ENCODE results near the gene SPEF1. TPM values are rescaled to one million over a fixed set of nuclear protein-coding genes. Genes with fewer than 3 reads are reported as not detected.
A peak's percentile ranks its signal among the peaks of the same experiment; 100 is the strongest.

Gene SPEF1
- total RNA-seq, 4 donors from 2014 or later = 0.19 TPM; not detected in 3

DNA sequence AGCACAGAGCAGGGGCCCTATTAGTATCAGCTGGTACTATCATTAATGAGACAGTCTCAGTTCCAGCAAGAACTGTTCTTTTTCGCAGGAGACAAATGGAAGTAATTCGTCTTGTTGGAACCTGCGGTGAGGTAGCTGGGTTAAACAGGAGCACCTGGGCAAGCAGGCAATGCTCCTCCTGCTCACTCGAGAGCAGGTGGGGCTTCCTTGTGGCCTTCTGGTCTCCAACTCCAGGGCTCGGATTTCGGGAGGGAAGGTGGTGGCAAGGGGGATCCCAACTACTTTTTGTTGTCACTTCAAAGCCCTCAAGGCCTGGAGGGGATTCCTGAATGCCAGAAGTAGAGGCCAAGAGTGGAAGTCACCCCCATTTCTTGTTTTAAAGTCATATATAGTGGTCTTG is 1.3 kb upstream of the SPEF1 start:
- no peaks in the 10 kb centered on the region for H3K9me3 ChIP-seq
- intact Hi-C loops (cut with DNase I) = loop anchor here (5.0 kb wide), 1 partner anchor 40 kb away; the partner anchor contains the start of gene AP5S1
- peaks cover 55 to 80% (median 55%) of the 10 kb centered on the region in 3 donors for H3K4me1 ChIP-seq
- H3K27ac ChIP-seq = peak overlapping the region; percentile 35 to 91 (median 68)
- peaks cover 0 to 11% (median 0%) of the 10 kb centered on the region in 3 donors for H3K36me3 ChIP-seq
- no peak for TF ChIP-seq POLR2A (IDR thresholded peaks at IDR 0.05)
- TF ChIP-seq, protein P1, sequence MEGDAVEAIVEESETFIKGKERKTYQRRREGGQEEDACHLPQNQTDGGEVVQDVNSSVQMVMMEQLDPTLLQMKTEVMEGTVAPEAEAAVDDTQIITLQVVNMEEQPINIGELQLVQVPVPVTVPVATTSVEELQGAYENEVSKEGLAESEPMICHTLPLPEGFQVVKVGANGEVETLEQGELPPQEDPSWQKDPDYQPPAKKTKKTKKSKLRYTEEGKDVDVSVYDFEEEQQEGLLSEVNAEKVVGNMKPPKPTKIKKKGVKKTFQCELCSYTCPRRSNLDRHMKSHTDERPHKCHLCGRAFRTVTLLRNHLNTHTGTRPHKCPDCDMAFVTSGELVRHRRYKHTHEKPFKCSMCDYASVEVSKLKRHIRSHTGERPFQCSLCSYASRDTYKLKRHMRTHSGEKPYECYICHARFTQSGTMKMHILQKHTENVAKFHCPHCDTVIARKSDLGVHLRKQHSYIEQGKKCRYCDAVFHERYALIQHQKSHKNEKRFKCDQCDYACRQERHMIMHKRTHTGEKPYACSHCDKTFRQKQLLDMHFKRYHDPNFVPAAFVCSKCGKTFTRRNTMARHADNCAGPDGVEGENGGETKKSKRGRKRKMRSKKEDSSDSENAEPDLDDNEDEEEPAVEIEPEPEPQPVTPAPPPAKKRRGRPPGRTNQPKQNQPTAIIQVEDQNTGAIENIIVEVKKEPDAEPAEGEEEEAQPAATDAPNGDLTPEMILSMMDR (IDR thresholded peaks at IDR 0.05) = no peak
- H3K27me3 ChIP-seq = no peaks in the 10 kb centered on the region
- no peak overlapping the region for H3K4me3 ChIP-seq
- DNase-seq = no peak
- WGBS, 2 donors = 56 to 65% methylated on average over 4 to 5 of the region's 6 CpGs

GRCh38 chr20:3778976-3779375 is 2.3 kb downstream of the SPEF1 start:
- Histone ChIP-seq H3K9me3 (no peaks in the 10 kb centered on the region), H3K4me1 (peaks cover 34 to 56% (median 38%) of the 10 kb centered on the region in 3 donors), H3K4me3 (no peak overlapping the region), H3K36me3 (peaks cover 0 to 4% (median 0%) of the 10 kb centered on the region in 3 donors), H3K27me3 (no peaks in the 10 kb centered on the region), H3K27ac (no peak overlapping the region)
- no peak for DNase-seq
- TF ChIP-seq, protein P1 (IDR thresholded peaks at IDR 0.05) = no peak
- TF ChIP-seq POLR2A (IDR thresholded peaks at IDR 0.05) = no peak
- 76% methylated on average over 7 of the region's 18 CpGs; no CpG with 5 or more reads in 1 of the 2 donors for WGBS, 2 donors
- intact Hi-C loops (cut with DNase I) = no loop called here

DNA sequence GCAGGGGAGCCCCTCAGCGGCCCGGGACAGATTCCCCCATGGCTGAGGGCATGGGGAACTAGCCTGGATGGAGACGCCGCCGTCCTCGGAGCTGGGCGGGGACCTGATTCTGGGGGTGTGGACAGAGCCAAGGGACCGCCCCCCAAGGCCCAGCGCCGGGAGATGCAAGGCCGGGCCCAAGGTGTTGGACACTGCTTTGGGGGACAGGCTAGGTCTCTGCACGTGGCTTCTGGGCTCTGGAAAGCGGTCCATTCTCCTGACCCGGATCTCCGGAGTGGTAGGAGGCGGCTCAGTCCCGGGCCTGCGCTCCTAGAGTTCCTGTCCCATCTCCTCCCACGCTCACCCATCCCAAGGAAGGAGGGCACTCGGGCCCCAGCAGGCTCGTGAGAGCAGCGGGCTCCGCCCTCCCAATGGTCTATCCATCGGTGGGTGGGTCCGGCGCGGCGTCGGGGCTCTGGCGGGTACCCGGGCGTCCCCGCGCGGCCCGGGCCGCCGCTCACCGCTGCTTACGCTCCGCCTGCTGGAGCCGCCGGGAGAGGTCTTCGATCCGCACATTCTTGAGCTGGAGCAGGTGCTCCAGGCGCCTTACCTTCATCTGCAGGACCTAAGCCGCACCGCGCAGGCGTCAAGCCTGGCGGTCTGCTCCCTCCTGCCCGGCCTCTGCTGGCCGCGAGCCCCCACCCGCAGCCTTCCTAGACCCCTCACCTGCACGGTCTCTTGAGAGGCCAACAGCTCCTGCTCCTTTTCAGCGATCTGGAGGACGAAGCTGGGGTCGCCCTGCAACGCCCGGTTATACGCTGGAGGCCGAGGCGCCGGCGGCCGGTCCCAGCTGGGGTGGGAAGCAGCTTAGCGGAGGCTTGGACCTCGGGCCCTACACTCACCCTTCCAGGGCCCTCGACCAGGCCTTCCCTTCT is 3.3 kb downstream of the SPEF1 start:
- no peaks in the 10 kb centered on the region for H3K9me3 ChIP-seq
- 7% methylated on average over 3 of the region's 70 CpGs; no CpG with 5 or more reads in 1 of the 2 donors for WGBS, 2 donors
- peak overlapping the region; percentile 33 to 69 (median 50) for H3K4me3 ChIP-seq
- no peak for DNase-seq
- peaks cover 24 to 46% (median 28%) of the 10 kb centered on the region in 3 donors for H3K4me1 ChIP-seq
- intact Hi-C loops (cut with DNase I) = no loop called here
- H3K27ac ChIP-seq = peak overlapping the region in 2 of 4 donors; percentile 0 to 50
- H3K27me3 ChIP-seq = no peaks in the 10 kb centered on the region
- no peaks in the 10 kb centered on the region for H3K36me3 ChIP-seq
- TF ChIP-seq POLR2A (IDR thresholded peaks at IDR 0.05) = no peak
- TF ChIP-seq, protein P1 (IDR thresholded peaks at IDR 0.05) = peak in 3 of 6 experiments; percentile 6 to 23 (median 8)

- H3K4me3 ChIP-seq = peak overlapping the region; percentile 33 to 69 (median 50)
- no peaks in the 10 kb centered on the region for H3K36me3 ChIP-seq
- no peak for DNase-seq
- H3K27ac ChIP-seq = peak overlapping the region in 2 of 4 donors; percentile 0 to 50
- TF ChIP-seq POLR2A (IDR thresholded peaks at IDR 0.05) = no peak
- TF ChIP-seq, protein P1 (IDR thresholded peaks at IDR 0.05) = no peak
- no peaks in the 10 kb centered on the region for H3K9me3 ChIP-seq
- 0% methylated on average over 9 of the region's 16 CpGs; no CpG with 5 or more reads in 1 of the 2 donors for WGBS, 2 donors
- intact Hi-C loops (cut with DNase I) = no loop called here
- peaks cover 19 to 40% (median 22%) of the 10 kb centered on the region in 3 donors for H3K4me1 ChIP-seq
- no peaks in the 10 kb centered on the region for H3K27me3 ChIP-seq
These were observed 3.9 kb downstream of the SPEF1 start for GRCh38 chr20:3777381-3777715.

DNA sequence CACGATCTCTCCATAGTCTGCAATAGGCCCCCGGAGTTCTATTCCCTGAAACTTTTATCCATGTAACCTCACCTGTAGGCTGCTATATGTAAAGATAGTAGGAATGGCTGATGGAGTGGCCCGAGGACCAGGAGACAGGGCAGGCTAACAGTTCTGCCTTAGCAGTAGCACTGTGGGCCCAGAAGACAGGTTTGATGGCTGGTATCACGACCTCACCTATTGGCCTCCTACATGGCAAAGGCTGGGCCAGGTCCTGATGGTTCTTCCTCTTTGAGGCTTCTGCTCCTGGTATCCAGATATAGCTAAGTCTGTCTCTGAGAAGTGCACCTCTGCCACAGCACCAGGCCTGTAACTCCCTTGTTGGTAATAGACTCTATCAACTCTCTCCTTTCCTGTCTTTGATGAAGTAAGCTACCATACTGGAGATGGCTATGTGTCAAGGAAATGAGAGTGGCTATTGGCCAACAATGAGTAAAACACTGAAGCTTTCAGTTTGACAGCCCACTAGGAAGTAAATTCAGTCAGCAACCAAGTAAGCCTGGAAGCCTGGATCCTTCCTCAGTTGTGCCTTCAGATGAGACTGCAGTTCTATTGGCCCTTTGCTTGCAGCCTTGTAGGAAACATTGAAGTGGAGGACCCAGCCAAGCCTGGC is 5.7 kb downstream of the SPEF1 start:
- 73 to 82% methylated on average over 3 to 4 of the region's 4 CpGs for WGBS, 2 donors
- intact Hi-C loops (cut with DNase I) = no loop called here
- Histone ChIP-seq H3K27me3 (no peaks in the 10 kb centered on the region), H3K4me3 (no peak overlapping the region), H3K4me1 (peaks cover 10 to 22% (median 13%) of the 10 kb centered on the region in 3 donors), H3K36me3 (no peaks in the 10 kb centered on the region), H3K9me3 (no peaks in the 10 kb centered on the region), H3K27ac (no peak overlapping the region)
- TF ChIP-seq POLR2A (IDR thresholded peaks at IDR 0.05) = no peak
- TF ChIP-seq, protein P1 (IDR thresholded peaks at IDR 0.05) = no peak
- no peak for DNase-seq

Measured in esophagus squamous epithelium (tissue), 5 donors.